HG03045 (cell line): ENCODE data around the gene SOBP.
"Not testable (repeated sequence)": the region's sequence is repeated elsewhere in the genome, so short reads cannot be mapped to it uniquely, and the experiment has no call there.

ENCODE experiments used
- ATAC-seq: cut with Tn5 transposase; IDR thresholded peaks from one replicate; pipeline ENCODE4 v1.9.1; 2021; ENCODE audit warnings: mild to moderate bottlenecking, moderate library complexity; ENCODE audit not compliant: unreplicated experiment

Gene SOBP

GRCh38 chr6:107488174-107488874 is 1.6 kb upstream of the SOBP start:
- ATAC-seq = no peak

GRCh38 chr6:107488875-107489635 is 862 bp upstream of the SOBP start:
- ATAC-seq = no peak

GRCh38 chr6:107490566-107491137 is 735 bp downstream of the SOBP start:
- ATAC-seq = no peak

GRCh38 chr6:107491138-107491609 is 1.3 kb downstream of the SOBP start:
- no peak for ATAC-seq

- ATAC-seq = no peak
These were observed 2.1 kb downstream of the SOBP start for GRCh38 chr6:107491760-107492660.

GRCh38 chr6:107493158-107494057 is 3.5 kb downstream of the SOBP start:
- ATAC-seq = no peak

- no peak for ATAC-seq
These were observed 5.3 kb downstream of the SOBP start for GRCh38 chr6:107495196-107495643.

GRCh38 chr6:107495971-107496370 is 6.1 kb downstream of the SOBP start:
- no peak for ATAC-seq

- no peak for ATAC-seq
These were observed 7.2 kb downstream of the SOBP start for GRCh38 chr6:107496892-107497684.

GRCh38 chr6:107504270-107505026 is 14.5 kb downstream of the SOBP start:
- ATAC-seq = no peak

GRCh38 chr6:107506145-107506544 is 16.2 kb downstream of the SOBP start:
- no peak for ATAC-seq

- ATAC-seq = no peak
These were observed 19.6 kb downstream of the SOBP start for GRCh38 chr6:107509506-107509905.

- ATAC-seq = no peak
These were observed 20.2 kb downstream of the SOBP start for GRCh38 chr6:107510108-107510507.

- no peak for ATAC-seq
These were observed 21.6 kb downstream of the SOBP start for GRCh38 chr6:107511511-107511993.

GRCh38 chr6:107513214-107513613 is 23.3 kb downstream of the SOBP start:
- no peak for ATAC-seq

GRCh38 chr6:107515955-107516354 is 26.0 kb downstream of the SOBP start:
- no peak for ATAC-seq

GRCh38 chr6:107517274-107517673 is 27.4 kb downstream of the SOBP start:
- ATAC-seq = no peak

GRCh38 chr6:107519224-107519623 is 29.3 kb downstream of the SOBP start:
- ATAC-seq = not testable (repeated sequence)
